Activated T-helper 2 cell treated with anti-CD3 and anti-CD28 coated beads, Interferon-gamma antibody, Interleukin-2, Interleukin-4, amounts not matched to agents 10 μg/mL and 5 μg/mL and 100 μg/mL, durations not matched to agents 14 hours and 24 hours and 36 hours (primary cell): Measurements from ENCODE around the gene RBM19. TPM values are rescaled to one million over a fixed set of nuclear protein-coding genes. Genes with fewer than 3 reads are reported as not detected.

Experiments
- DNase-seq: peaks from one replicate; pipeline ENCODE4 v3.0.0; 2021; ENCODE audit warnings: low spot score
- H3K27ac Mint-ChIP-seq: one replicate; pipeline ENCODE4 v1.8.0; 2021; ENCODE audit warnings: mixed read lengths
- H3K27me3 Mint-ChIP-seq: one replicate; pipeline ENCODE4 v1.8.0; 2021; ENCODE audit warnings: low read depth, mixed read lengths
- H3K36me3 Mint-ChIP-seq: one replicate; pipeline ENCODE4 v1.8.0; 2021; ENCODE audit warnings: low read depth, mixed read lengths
- H3K4me1 Mint-ChIP-seq: one replicate; pipeline ENCODE4 v1.8.0; 2021; ENCODE audit warnings: low read depth, mixed read lengths
- H3K4me3 Mint-ChIP-seq: one replicate; pipeline ENCODE4 v1.8.0; 2021; ENCODE audit warnings: low read depth, mild to moderate bottlenecking, moderate library complexity, mixed read lengths
- H3K9me3 Mint-ChIP-seq: one replicate; pipeline ENCODE4 v1.8.0; 2021; ENCODE audit warnings: mixed read lengths
- intact Hi-C: fragments of 100-400 bp; cut with micrococcal nuclease; formaldehyde crosslinking; loops from one replicate; pipeline ENCODE4 v1.15.1; 2023
- total RNA-seq: library from RNA; stranded (reverse); gene quantifications from 2 replicates; pipeline ENCODE4 v1.2.3, GENCODE V29; 2022

Gene RBM19
- total RNA-seq, 1 donor from 2014 or later: 96.8 TPM

- peaks cover 7% of the 10 kb centered on the region for H3K4me1 Mint-ChIP-seq
- H3K36me3 Mint-ChIP-seq: no peaks in the 10 kb centered on the region
- no peak overlapping the region for H3K4me3 Mint-ChIP-seq
- DNase-seq: no peak
- intact Hi-C loops: no loop called here
- no peaks in the 10 kb centered on the region for H3K9me3 Mint-ChIP-seq
- no peak overlapping the region for H3K27ac Mint-ChIP-seq
- H3K27me3 Mint-ChIP-seq: no peaks in the 10 kb centered on the region
These were observed 98.9 kb downstream of the RBM19 start for GRCh38 chr12:113867258-113867657.

- H3K4me1 Mint-ChIP-seq: peaks cover 14% of the 10 kb centered on the region
- no peaks in the 10 kb centered on the region for H3K9me3 Mint-ChIP-seq
- H3K4me3 Mint-ChIP-seq: no peak overlapping the region
- no peak overlapping the region for H3K27ac Mint-ChIP-seq
- intact Hi-C loops: no loop called here
- no peaks in the 10 kb centered on the region for H3K27me3 Mint-ChIP-seq
- DNase-seq: no peak
- H3K36me3 Mint-ChIP-seq: no peaks in the 10 kb centered on the region
These were observed 99.6 kb downstream of the RBM19 start for GRCh38 chr12:113866496-113866895.

- no peaks in the 10 kb centered on the region for H3K27me3 Mint-ChIP-seq
- intact Hi-C loops: no loop called here
These were observed 102.7 kb downstream of the RBM19 start for GRCh38 chr12:113863455-113863845.

GRCh38 chr12:113862590-113863454 is 103.3 kb downstream of the RBM19 start:
- Mint-ChIP-seq H3K27ac (no peak overlapping the region), H3K27me3 (no peaks in the 10 kb centered on the region), H3K36me3 (no peaks in the 10 kb centered on the region), H3K4me1 (peaks cover 14% of the 10 kb centered on the region), H3K9me3 (no peaks in the 10 kb centered on the region), H3K4me3 (no peak overlapping the region)
- intact Hi-C loops: no loop called here
- no peak for DNase-seq

More at GRCh38 chr12:113863455-113863845, 102.7 kb downstream of the RBM19 start:
- Mint-ChIP-seq H3K36me3 (no peaks in the 10 kb centered on the region), H3K9me3 (no peaks in the 10 kb centered on the region), H3K27ac (no peak overlapping the region), H3K4me1 (peaks cover 14% of the 10 kb centered on the region), H3K4me3 (no peak overlapping the region)
- DNase-seq: no peak

- no peaks in the 10 kb centered on the region for H3K27me3 Mint-ChIP-seq
- no peaks in the 10 kb centered on the region for H3K36me3 Mint-ChIP-seq
- no peak overlapping the region for H3K4me3 Mint-ChIP-seq
- H3K9me3 Mint-ChIP-seq: no peaks in the 10 kb centered on the region
- DNase-seq: no peak
- H3K4me1 Mint-ChIP-seq: peaks cover 14% of the 10 kb centered on the region
- peak overlapping the region; percentile 12 for H3K27ac Mint-ChIP-seq
- intact Hi-C loops: no loop called here
These were observed 104.3 kb downstream of the RBM19 start for GRCh38 chr12:113861708-113862312.

GRCh38 chr12:113860950-113861349 is 105.2 kb downstream of the RBM19 start:
- Mint-ChIP-seq H3K27ac (no peak overlapping the region), H3K4me1 (peaks cover 14% of the 10 kb centered on the region), H3K9me3 (no peaks in the 10 kb centered on the region), H3K36me3 (peaks cover 3% of the 10 kb centered on the region), H3K27me3 (no peaks in the 10 kb centered on the region), H3K4me3 (no peak overlapping the region)
- no peak for DNase-seq
- intact Hi-C loops: no loop called here

- H3K36me3 Mint-ChIP-seq: peaks cover 3% of the 10 kb centered on the region
- H3K27ac Mint-ChIP-seq: no peak overlapping the region
These were observed 105.9 kb downstream of the RBM19 start for GRCh38 chr12:113860059-113860820.

GRCh38 chr12:113858841-113859386 is 107.2 kb downstream of the RBM19 start:
- intact Hi-C loops: no loop called here
- H3K9me3 Mint-ChIP-seq: no peaks in the 10 kb centered on the region
- no peak overlapping the region for H3K27ac Mint-ChIP-seq
- H3K27me3 Mint-ChIP-seq: no peaks in the 10 kb centered on the region
- DNase-seq: no peak
- peaks cover 3% of the 10 kb centered on the region for H3K36me3 Mint-ChIP-seq
- H3K4me1 Mint-ChIP-seq: peaks cover 14% of the 10 kb centered on the region
- no peak overlapping the region for H3K4me3 Mint-ChIP-seq

More at GRCh38 chr12:113860059-113860820, 105.9 kb downstream of the RBM19 start:
- H3K27me3 Mint-ChIP-seq: no peaks in the 10 kb centered on the region
- no peak overlapping the region for H3K4me3 Mint-ChIP-seq
- intact Hi-C loops: no loop called here
- no peaks in the 10 kb centered on the region for H3K9me3 Mint-ChIP-seq
- H3K4me1 Mint-ChIP-seq: peaks cover 14% of the 10 kb centered on the region
- DNase-seq: no peak

GRCh38 chr12:113857371-113857770 is 108.8 kb downstream of the RBM19 start:
- intact Hi-C loops: no loop called here
- Mint-ChIP-seq H3K27me3 (no peaks in the 10 kb centered on the region), H3K9me3 (no peaks in the 10 kb centered on the region), H3K36me3 (peaks cover 3% of the 10 kb centered on the region), H3K4me1 (peaks cover 9% of the 10 kb centered on the region), H3K4me3 (no peak overlapping the region), H3K27ac (no peak overlapping the region)
- no peak for DNase-seq

- Mint-ChIP-seq H3K9me3 (no peaks in the 10 kb centered on the region), H3K4me1 (no peaks in the 10 kb centered on the region), H3K27me3 (no peaks in the 10 kb centered on the region), H3K27ac (no peak overlapping the region), H3K4me3 (no peak overlapping the region), H3K36me3 (peaks cover 3% of the 10 kb centered on the region)
- DNase-seq: no peak
- intact Hi-C loops: no loop called here
These were observed 110.1 kb downstream of the RBM19 start for GRCh38 chr12:113855998-113856397.

- Mint-ChIP-seq H3K27ac (no peak overlapping the region), H3K9me3 (no peaks in the 10 kb centered on the region), H3K27me3 (no peaks in the 10 kb centered on the region), H3K4me3 (no peak overlapping the region), H3K36me3 (peaks cover 3% of the 10 kb centered on the region), H3K4me1 (no peaks in the 10 kb centered on the region)
- DNase-seq: no peak
- intact Hi-C loops: no loop called here
These were observed 111.6 kb downstream of the RBM19 start for GRCh38 chr12:113854385-113855142.

GRCh38 chr12:113853491-113853890 is 112.6 kb downstream of the RBM19 start:
- Mint-ChIP-seq H3K4me3 (no peak overlapping the region), H3K9me3 (no peaks in the 10 kb centered on the region), H3K27me3 (no peaks in the 10 kb centered on the region), H3K4me1 (no peaks in the 10 kb centered on the region), H3K27ac (no peak overlapping the region), H3K36me3 (peaks cover 3% of the 10 kb centered on the region)
- intact Hi-C loops: no loop called here
- DNase-seq: no peak
